Measurements from ENCODE around the gene TRAK1.

TRAK1 gene

DNA sequence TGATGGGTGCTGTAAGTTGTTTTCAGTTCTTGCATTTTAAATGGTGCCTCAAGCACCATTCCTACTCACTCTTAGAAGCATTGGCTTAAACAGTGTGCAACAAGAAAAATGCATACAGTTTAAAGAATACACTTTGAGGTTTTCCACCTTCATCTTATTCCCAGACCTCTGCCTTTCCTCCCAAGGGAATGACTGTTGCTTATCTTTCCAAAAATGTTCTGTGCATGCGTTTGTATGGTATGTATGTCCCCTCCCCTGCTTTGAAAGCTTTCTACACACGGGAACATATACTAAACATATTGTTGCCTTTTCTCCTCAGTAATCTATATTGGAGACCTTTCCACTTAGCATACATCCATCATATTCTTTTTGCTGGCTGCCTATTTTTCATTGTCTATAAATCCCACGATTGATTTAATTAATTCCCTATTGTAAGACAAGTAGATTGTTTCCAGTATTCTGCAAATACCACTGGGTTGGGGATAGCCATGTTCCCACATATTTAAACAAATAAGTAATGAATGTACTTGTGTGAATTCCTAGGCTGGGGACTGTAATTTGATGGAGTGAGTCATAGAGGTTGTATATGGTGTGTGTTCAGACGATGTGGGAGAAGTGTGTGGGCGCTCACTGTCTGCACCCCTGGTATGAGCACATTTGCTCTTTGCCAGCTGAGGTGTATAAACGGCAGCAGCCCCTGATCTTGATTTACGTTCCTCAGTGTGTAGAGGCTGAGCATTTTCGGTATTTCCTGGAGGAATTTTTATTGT lies 5.8 kb downstream of the TRAK1 start:
- Histone ChIP-seq H3K27ac (no peak overlapping the region), H3K27me3 (ENCODE audit: insufficient read depth, low read depth, severe bottlenecking) (no peaks in the 10 kb centered on the region)

DNA sequence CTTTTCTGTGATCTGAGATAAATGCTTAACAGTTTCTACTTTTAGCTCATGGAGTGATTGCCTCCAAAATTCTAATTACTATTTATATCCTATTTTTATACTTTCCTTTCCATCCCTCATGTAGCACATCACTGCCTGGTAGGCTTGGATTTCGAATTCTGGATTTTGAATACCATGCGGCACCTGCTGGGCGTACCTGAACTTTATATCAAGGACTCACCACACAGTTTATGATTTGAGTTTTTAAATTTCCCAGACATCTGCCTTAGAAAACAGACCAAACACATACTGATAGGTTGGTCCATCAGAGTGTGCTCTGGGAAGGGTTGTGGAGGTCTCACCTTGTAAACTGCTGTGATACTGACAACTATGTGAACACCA lies 6.4 kb downstream of the TRAK1 start:
- H3K4me3 ChIP-seq (ENCODE audit: low read depth, low read length) = no peak overlapping the region
- TF ChIP-seq, protein P1, sequence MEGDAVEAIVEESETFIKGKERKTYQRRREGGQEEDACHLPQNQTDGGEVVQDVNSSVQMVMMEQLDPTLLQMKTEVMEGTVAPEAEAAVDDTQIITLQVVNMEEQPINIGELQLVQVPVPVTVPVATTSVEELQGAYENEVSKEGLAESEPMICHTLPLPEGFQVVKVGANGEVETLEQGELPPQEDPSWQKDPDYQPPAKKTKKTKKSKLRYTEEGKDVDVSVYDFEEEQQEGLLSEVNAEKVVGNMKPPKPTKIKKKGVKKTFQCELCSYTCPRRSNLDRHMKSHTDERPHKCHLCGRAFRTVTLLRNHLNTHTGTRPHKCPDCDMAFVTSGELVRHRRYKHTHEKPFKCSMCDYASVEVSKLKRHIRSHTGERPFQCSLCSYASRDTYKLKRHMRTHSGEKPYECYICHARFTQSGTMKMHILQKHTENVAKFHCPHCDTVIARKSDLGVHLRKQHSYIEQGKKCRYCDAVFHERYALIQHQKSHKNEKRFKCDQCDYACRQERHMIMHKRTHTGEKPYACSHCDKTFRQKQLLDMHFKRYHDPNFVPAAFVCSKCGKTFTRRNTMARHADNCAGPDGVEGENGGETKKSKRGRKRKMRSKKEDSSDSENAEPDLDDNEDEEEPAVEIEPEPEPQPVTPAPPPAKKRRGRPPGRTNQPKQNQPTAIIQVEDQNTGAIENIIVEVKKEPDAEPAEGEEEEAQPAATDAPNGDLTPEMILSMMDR (IDR thresholded peaks at IDR 0.05; ENCODE audit: low read depth, low read length) = no peak
- no peak overlapping the region for H3K27ac ChIP-seq
- no peaks in the 10 kb centered on the region for H3K9me3 ChIP-seq (ENCODE audit: severe bottlenecking)
- DNase-seq = no peak
- H3K36me3 ChIP-seq = peaks cover 5% of the 10 kb centered on the region
- H3K27me3 ChIP-seq (ENCODE audit: insufficient read depth, low read depth, severe bottlenecking) = no peaks in the 10 kb centered on the region

More for the DNA sequence above, 5.8 kb downstream of the TRAK1 start:
- Histone ChIP-seq H3K9me3 (ENCODE audit: severe bottlenecking) (no peaks in the 10 kb centered on the region), H3K36me3 (peaks cover 6% of the 10 kb centered on the region), H3K4me3 (ENCODE audit: low read depth, low read length) (no peak overlapping the region)
- TF ChIP-seq, protein P1 (IDR thresholded peaks at IDR 0.05; ENCODE audit: low read depth, low read length) = no peak
- DNase-seq = no peak

DNA sequence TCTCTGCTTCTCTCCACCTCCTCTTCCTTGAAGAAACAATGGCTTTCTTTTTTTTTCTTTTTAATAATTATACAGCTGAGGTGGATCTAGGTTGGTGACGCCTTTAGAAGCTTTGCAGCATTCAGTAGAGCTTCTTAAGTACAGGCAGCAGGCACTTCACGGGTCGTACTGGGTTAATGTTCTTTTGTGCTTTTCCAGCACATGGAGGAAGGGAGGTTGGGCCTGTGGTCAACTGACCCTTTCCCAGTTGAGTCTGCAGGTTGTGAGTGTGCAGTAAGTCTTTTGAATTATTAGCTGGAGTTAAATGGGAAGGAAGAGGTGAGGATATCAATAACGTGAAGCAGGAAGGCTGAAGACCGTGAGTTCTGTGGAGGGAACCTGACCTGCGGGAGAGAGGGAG lies 7.0 kb downstream of the TRAK1 start:
- H3K27ac ChIP-seq = no peak overlapping the region
- H3K9me3 ChIP-seq (ENCODE audit: severe bottlenecking) = no peaks in the 10 kb centered on the region
- DNase-seq = no peak
- H3K4me3 ChIP-seq (ENCODE audit: low read depth, low read length) = no peak overlapping the region
- TF ChIP-seq, protein P1 (IDR thresholded peaks at IDR 0.05; ENCODE audit: low read depth, low read length) = no peak
- H3K27me3 ChIP-seq (ENCODE audit: insufficient read depth, low read depth, severe bottlenecking) = no peaks in the 10 kb centered on the region
- peaks cover 5% of the 10 kb centered on the region for H3K36me3 ChIP-seq

DNA sequence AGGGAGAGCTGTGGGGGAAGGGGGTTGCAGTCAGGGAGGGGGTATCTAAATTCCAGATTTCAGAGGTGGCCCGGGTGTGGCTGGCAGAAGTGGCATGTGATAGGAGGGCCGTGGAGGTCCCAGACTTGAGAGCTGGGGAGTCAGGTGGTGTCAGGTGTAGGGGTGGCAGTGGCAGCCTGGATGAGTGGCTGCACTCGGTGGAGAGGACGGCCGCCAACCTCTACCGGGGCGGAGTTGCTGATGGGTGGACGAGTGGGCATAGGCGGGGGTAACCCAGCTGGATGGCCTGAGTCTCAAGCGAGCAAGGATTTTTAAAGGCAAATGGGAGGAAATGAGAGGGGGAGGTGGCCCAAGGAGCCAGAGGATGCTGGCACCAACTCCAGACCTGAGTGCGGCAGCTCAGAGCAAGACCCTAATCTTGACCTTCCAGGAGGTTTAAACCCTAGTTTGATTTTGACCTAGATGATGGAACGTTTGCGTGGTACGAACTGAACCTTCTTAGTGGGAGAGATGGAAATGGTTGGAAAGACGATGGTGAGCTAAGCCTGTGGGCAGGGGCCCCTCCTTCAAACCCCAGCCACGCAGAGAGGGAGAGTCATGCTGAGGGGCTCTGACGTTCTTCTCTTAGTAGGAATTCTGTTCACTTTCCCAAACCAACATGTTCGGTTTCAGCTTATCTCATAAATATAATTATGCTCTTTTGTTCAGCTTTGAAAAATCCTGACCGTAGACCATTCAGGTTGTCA lies 8.0 kb downstream of the TRAK1 start:
- TF ChIP-seq, protein P1 (IDR thresholded peaks at IDR 0.05; ENCODE audit: low read depth, low read length) = no peak
- H3K4me3 ChIP-seq (ENCODE audit: low read depth, low read length) = no peak overlapping the region
- DNase-seq = no peak
- no peak overlapping the region for H3K27ac ChIP-seq
- H3K36me3 ChIP-seq = peaks cover 10% of the 10 kb centered on the region
- H3K9me3 ChIP-seq (ENCODE audit: severe bottlenecking) = no peaks in the 10 kb centered on the region
- H3K27me3 ChIP-seq (ENCODE audit: insufficient read depth, low read depth, severe bottlenecking) = no peaks in the 10 kb centered on the region

DNA sequence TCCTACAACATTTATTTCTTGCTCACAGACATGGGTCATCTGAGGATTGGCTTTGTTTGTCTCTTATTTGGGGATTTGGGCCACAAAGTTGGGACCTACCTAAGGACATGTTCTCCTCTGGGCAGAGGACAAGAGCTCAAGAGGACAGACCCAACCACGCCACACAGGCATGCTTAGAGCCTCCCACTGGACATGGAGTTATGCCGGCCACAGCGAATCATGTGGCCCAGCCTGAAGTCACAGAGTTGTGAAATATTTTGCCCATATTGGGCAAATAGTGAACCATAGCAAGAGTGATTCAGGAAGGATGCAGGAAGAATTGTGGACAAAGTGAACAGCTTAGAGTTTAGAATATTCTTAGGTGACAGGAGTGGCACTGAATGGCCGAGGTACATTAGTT lies 9.9 kb downstream of the TRAK1 start:
- DNase-seq = no peak

More for the DNA sequence above, 9.9 kb downstream of the TRAK1 start:
- Histone ChIP-seq H3K4me3 (ENCODE audit: low read depth, low read length) (no peak overlapping the region), H3K27me3 (ENCODE audit: insufficient read depth, low read depth, severe bottlenecking) (no peaks in the 10 kb centered on the region), H3K27ac (no peak overlapping the region), H3K36me3 (peaks cover 7% of the 10 kb centered on the region), H3K9me3 (ENCODE audit: severe bottlenecking) (peaks cover 2% of the 10 kb centered on the region)
- TF ChIP-seq, protein P1 (IDR thresholded peaks at IDR 0.05; ENCODE audit: low read depth, low read length) = no peak
